ENCODE measurements around the gene NIPSNAP2.
"Not testable (repeated sequence)": the region's sequence is repeated elsewhere in the genome, so short reads cannot be mapped to it uniquely, and the experiment has no call there.

- not testable (repeated sequence) for TF ChIP-seq GABPA (IDR thresholded peaks at IDR 0.05; ENCODE audit: low read depth); CTCF (IDR thresholded peaks at IDR 0.05); CHD2 (IDR thresholded peaks at IDR 0.05; ENCODE audit: low read length, partially characterized antibody); EZH2phosphoT487 (IDR thresholded peaks at IDR 0.05; ENCODE audit: borderline replicate concordance, low read depth); REST (IDR thresholded peaks at IDR 0.05; ENCODE audit: low read depth, low read length); MAX (IDR thresholded peaks at IDR 0.05; ENCODE audit: low read depth)
Observed at GRCh38 chr7:56047446-56048116, 83.2 kb downstream of the NIPSNAP2 start.
